Jurkat, Clone E6-1 (cell line): ENCODE data around the gene PRRT3. TPM values are rescaled to one million over a fixed set of nuclear protein-coding genes. Genes with fewer than 3 reads are reported as not detected.
A peak's percentile ranks its signal among the peaks of the same experiment; 100 is the strongest.

Experiments
- DNase-seq: peaks from one replicate; pipeline ENCODE4 v3.0.0-alpha.2; 2011; ENCODE audit warnings: low read depth, low spot score
- H3K4me3 ChIP-seq: 2 replicates; pipeline ENCODE4 v1.5.1; 2011; ENCODE audit warnings: mild to moderate bottlenecking, low read length, control low read depth, moderate library complexity
- polyA plus RNA-seq: library from polyadenylated mRNA; unstranded; fragments of >200 nt; gene quantifications from one replicate; pipeline ENCODE4 v1.2.1, GENCODE V29; 2012; ENCODE audit warnings: missing spikeins; ENCODE audit not compliant: insufficient read length, insufficient read depth

The PRRT3 gene
- polyA plus RNA-seq: 3.0 TPM

DNA sequence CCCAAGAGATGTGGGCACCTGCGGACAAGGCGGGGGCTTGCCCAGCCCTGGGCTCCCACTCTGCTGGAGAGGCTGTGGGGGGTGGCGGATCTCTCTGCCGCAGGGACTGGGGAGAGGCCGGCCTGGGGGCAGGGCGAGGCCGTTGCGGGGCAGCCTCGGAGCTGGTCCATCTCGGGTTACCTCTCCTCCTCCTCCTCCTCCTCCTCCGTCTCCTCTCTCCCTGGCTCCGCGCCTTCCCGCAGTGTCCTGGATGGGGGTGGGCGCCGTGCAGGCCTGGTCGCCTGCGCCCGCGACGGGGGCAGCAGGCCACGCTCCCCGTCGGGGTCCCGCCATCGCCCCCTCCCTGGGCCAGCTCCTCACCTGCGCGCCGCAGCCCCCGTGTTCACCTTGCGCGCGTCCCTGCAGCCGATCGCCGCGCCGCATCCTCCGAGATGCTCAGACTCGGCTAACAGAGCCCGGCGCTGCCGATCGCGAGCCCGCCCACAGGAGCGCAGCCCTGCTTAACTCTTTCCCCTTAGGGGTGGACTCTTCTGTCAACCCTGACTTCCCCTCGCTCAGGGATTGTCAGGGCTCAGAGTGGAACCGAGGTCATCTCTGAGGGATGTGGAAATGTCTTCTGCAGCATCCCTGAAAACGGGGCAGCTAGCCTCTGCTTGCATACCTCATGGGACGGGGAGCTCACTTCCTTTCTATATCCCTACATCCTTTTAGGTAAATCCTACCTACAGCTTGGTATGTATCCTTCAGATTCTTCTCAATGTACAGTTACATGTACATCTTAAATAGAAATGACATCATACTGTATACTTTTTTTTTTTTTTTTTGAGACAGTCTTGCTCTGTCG lies at the start of gene PRRT3:
Gene PRRT3 (minus strand): TSS at position 447 of the 844 bp plus-strand sequence. CDS start 2,293 bp downstream, outside the sequence.
- DNase-seq: peak; percentile 32
- peak within 1 kb of the TSS; percentile 64 for H3K4me3 ChIP-seq

GRCh38 chr3:10000686-10001085 lies 48.5 kb upstream of the PRRT3 start:
- no peak overlapping the region for H3K4me3 ChIP-seq

DNA sequence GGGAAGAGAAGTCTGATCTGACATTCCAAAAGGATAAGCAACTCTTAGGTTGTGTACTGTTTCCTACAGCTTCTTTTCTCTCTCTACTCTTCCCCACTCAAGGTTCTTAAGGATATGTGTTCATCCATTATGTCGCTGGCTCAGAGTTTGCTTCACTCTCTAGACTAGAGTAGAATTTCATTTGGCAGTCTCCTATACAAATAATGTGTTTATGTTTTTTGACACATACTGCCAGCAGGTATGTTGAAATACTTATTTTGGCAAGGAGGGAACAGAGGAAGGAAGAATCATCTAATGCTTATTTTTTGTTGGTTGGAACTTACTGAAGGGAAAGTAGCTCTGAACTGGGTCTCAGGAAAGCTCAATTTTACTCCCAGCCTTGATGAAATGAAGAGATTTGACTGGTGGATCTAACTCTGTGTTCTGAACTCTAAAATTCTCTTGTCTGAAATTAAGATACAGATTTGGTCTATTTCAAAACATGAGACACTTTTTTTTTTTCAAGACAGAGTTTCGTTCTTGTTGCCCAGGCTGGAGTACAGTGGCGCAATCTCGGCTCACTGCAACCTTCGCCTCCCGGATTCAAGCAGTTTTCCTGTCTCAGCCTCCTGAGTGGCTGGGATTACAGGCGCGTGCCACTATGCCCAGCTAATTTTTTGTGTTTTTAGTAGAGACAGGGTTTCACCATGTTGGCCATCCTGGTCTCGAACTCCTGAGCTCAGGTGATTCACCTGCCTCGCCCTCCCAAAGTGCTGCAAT lies 42.1 kb upstream of the PRRT3 start:
- no peak overlapping the region for H3K4me3 ChIP-seq

More at GRCh38 chr3:10000686-10001085, 48.5 kb upstream of the PRRT3 start:
- no peak for DNase-seq

GRCh38 chr3:9986230-9986725 lies 34.1 kb upstream of the PRRT3 start:
- DNase-seq: no peak
- H3K4me3 ChIP-seq: peak overlapping the region; percentile 98

More for the DNA sequence above, 42.1 kb upstream of the PRRT3 start:
- no peak for DNase-seq

GRCh38 chr3:9980251-9980650 lies 28.0 kb upstream of the PRRT3 start:
- no peak overlapping the region for H3K4me3 ChIP-seq
- no peak for DNase-seq

DNA sequence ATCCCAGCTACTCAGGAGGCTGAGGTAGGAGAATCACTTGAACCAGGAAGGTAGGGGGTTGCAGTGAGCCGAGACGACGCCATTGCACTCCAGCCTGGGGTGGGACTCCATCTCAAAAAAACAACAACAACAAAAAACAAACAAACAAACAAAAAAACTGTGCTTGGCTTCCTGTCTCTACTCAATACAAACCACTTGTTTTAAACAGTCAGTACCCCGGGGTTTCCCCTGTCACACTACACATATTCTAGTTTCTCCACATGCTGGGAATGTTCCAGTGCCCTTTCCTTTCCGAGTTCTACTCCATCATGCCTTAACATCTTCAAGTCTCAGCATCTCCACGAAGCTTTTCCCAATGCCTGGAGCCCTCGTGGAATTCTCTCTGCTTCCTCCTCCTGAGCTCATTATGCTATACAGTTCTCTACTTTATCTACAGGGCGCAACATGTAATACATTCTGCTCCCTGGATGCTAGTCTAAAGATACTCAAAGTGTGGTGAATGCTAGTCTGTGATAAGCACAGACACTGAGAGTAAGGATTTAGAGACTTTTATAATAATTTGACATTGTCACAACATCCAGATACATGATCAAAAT lies 26.6 kb upstream of the PRRT3 start:
- no peak for DNase-seq
- H3K4me3 ChIP-seq: no peak overlapping the region

- DNase-seq: no peak
- H3K4me3 ChIP-seq: no peak overlapping the region
Measured at GRCh38 chr3:9976721-9977709, 24.8 kb upstream of the PRRT3 start.

- no peak overlapping the region for H3K4me3 ChIP-seq
- DNase-seq: no peak
Measured at GRCh38 chr3:9970020-9970652, 17.9 kb upstream of the PRRT3 start.

- no peak overlapping the region for H3K4me3 ChIP-seq
- no peak for DNase-seq
Measured at GRCh38 chr3:9969632-9970019, 17.4 kb upstream of the PRRT3 start.

DNA sequence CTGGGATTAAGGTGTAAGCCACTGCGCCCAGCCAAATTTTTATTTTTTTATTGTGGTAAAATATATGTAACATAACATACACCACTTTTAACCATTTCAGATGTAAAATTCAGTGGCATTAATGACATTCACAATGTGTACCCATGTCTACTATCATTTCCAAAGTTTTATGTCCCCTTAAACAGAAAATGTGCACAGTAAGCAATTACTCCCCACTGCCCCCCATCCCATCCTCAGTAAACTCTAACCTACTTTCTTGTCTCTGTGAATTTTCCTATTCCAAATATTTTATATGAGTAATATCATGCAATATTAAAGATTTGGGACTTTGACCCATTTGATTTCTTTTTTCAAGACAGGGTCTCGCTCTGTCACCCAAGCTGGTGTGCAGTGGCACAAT lies 14.6 kb upstream of the PRRT3 start:
- DNase-seq: no peak
- H3K4me3 ChIP-seq: no peak overlapping the region

DNA sequence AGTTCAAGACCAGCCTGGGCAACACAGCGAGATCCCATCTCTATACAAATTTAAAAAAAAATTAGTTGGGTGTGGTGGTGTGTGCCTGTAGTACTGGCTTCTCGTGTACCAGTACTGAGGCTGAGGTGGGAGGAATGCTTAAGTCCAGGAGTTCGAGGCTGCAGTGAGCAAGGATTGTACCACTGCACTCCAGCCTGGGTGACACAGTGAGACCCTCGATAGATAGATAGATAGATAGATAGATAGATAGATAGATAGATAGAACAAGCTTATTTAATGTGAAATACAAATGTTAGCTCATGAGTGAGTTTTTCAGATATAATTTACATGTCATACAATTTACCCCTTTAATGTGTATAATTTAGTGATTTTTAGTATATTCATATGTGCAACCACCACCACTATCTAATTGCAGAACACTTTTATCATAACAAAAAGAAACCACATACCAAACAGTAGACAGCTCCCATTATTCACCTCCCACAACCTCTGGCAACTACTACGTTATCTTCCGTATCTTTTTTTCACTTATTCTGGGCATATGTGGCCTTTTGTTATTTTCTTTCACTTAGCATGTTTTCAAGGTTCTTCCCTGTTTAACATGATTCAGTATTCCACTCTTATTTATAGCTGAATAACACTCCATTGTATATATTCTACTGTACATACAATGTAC lies 13.1 kb upstream of the PRRT3 start:
- H3K4me3 ChIP-seq: no peak overlapping the region
- DNase-seq: no peak

DNA sequence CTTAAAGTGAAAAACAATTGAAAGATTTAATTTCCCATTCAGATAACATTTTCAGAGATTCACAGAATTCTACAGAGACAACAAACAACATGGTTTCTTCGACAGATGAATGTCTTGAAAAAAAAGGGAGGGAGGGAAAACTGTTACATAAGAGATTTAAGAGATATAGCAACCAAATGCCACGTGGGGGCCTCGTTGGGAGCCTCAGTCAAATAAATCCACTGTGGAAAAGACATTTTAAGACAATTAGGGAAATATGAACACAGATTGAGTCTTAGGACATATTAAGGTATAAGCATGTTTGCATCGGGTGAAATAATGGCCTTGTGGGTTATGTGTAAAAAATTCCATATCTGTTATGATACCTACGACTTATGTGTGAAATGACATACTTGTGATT lies 5.0 kb upstream of the PRRT3 start:
- H3K4me3 ChIP-seq: no peak overlapping the region
- DNase-seq: no peak

GRCh38 chr3:9955611-9956352 lies 3.6 kb upstream of the PRRT3 start:
- DNase-seq: no peak
- no peak overlapping the region for H3K4me3 ChIP-seq

DNA sequence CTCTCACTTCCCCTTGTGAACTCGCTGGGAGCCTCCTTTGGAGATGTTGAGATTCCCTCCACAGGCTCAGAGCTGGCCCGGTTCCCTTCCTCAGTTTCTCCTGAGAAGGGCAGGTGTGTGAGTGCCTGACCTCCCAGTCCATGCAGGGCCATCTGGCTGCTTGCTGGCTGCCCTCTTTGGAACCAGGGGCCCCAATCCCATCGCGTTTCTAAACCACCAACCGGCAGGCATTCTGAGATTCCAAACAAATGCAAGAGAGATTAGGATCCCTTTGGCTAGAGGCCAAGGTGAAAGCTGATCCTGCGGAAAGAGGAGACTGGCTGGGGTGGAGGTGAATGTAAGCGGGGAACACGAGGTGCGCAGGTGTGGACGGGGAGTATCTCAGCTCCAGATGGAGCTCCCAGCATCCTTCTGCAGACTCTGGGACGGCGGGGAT lies 2.9 kb upstream of the PRRT3 start:
- DNase-seq: no peak
- H3K4me3 ChIP-seq: no peak overlapping the region

GRCh38 chr3:9951598-9951961 lies 628 bp downstream of the PRRT3 start:
- no peak for DNase-seq
- H3K4me3 ChIP-seq: peak overlapping the region; percentile 64

DNA sequence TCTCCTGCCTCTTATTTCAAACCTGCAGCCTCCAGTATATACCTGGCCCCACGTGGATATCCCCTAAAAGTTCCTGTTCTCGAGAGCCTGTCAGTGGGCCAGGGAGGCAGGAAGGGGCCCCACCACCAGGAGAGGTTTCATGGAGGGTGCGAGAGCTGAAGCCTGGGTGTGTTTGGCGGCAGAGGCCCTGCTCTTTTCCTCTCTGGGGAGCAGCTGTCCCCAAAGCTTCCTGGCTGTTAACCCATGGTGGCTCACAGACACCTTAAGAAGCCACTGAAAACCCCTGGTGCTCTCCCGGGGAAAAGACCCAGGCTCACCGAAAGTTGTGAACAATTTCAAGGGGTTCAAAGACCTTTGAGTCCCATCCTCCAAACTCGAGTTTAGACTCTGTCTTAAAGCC lies 1.1 kb downstream of the PRRT3 start:
- H3K4me3 ChIP-seq: peak overlapping the region; percentile 64; the same call in 1 of the 2 replicates
- DNase-seq: no peak

DNA sequence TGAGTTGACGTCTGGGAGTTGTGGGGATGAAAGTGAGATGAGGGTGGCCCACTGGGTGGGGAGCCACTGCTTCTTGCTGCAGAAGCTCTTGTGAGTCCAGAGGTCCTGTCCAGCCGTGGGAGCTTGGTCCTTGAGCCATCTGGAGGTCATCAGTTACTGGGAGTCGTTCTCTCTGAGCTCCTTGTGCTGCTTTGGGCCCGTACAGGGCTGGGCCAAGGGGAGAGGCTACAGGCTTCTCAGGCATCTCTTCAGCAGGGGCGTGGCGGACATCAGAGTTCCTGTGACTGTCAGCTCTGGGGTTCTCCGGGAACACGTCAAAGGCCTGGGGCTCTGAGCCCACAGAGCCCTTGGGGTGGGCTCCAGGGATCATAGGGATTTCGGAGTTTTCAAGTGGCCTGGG lies 2.6 kb downstream of the PRRT3 start:
- no peak overlapping the region for H3K4me3 ChIP-seq
- no peak for DNase-seq
